ENCODE results near the gene YAF2. TPM values are rescaled to one million over a fixed set of nuclear protein-coding genes. Genes with fewer than 3 reads are reported as not detected.
"Not testable (repeated sequence)": the region's sequence is repeated elsewhere in the genome, so short reads cannot be mapped to it uniquely, and the experiment has no call there.

The YAF2 gene
- total RNA-seq, 4 donors from 2014 or later: 10.8 to 69.7 (median 28.5) TPM

- H3K27me3 ChIP-seq: no peaks in the 10 kb centered on the region
- H3K36me3 ChIP-seq: no peaks in the 10 kb centered on the region
- H3K4me3 ChIP-seq: peak overlapping the region; percentile 88 to 95
- DNase-seq: peak; percentile 62 to 64
- H3K27ac ChIP-seq: peak overlapping the region; percentile 96 to 97
- H3K9me3 ChIP-seq: no peaks in the 10 kb centered on the region
- TF ChIP-seq POLR2A (IDR thresholded peaks at IDR 0.05): no peak
- TF ChIP-seq CTCF (IDR thresholded peaks at IDR 0.05): peak in 3 of 4 experiments; percentile 18 to 58 (median 39)
- H3K4me1 ChIP-seq: no peaks in the 10 kb centered on the region
- intact Hi-C loops (cut with DNase I; ENCODE audit: low total_unique reads): no loop called here
Observed at GRCh38 chr12:42237052-42237852, 796 bp downstream of the YAF2 start.

- H3K27ac ChIP-seq: peak overlapping the region; percentile 96 to 97
- H3K27me3 ChIP-seq: no peaks in the 10 kb centered on the region
- H3K9me3 ChIP-seq: no peaks in the 10 kb centered on the region
- H3K36me3 ChIP-seq: no peaks in the 10 kb centered on the region
- no peak overlapping the region for H3K4me3 ChIP-seq
- TF ChIP-seq POLR2A (IDR thresholded peaks at IDR 0.05): no peak
- TF ChIP-seq CTCF (IDR thresholded peaks at IDR 0.05): no peak
- intact Hi-C loops (cut with DNase I; ENCODE audit: low total_unique reads): no loop called here
- no peaks in the 10 kb centered on the region for H3K4me1 ChIP-seq
- no peak for DNase-seq
Observed at GRCh38 chr12:42236017-42236416, 2.0 kb downstream of the YAF2 start.

DNA sequence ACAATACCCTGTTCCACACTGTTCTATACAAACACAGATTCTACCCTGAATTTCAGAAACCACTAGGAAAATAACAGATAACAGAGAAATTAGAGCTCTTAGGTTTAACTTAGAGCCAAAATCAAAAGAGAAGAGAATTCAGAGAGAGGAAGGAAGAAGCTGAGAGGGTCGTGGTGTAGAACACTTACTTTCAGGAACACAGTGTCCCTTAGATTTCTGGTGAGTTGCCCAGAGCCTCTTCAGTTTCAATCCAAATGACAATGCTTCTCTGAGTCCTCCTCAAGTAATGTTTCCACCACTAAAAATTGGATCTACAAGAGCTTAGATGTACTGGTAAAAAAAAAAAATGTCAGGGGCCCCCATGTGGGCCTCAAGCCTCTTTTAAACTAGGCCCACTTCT is 2.6 kb downstream of the YAF2 start:
- DNase-seq: peak; percentile 26 to 40
- Histone ChIP-seq H3K27ac (peak overlapping the region; percentile 96 to 97), H3K9me3 (no peaks in the 10 kb centered on the region), H3K4me3 (no peak overlapping the region), H3K4me1 (no peaks in the 10 kb centered on the region), H3K36me3 (no peaks in the 10 kb centered on the region), H3K27me3 (no peaks in the 10 kb centered on the region)
- intact Hi-C loops (cut with DNase I; ENCODE audit: low total_unique reads): no loop called here
- TF ChIP-seq POLR2A (IDR thresholded peaks at IDR 0.05) (no peak), CTCF (IDR thresholded peaks at IDR 0.05) (no peak)

GRCh38 chr12:42234970-42235369 is 3.1 kb downstream of the YAF2 start:
- Histone ChIP-seq H3K27me3 (no peaks in the 10 kb centered on the region), H3K36me3 (no peaks in the 10 kb centered on the region), H3K4me1 (no peaks in the 10 kb centered on the region), H3K4me3 (no peak overlapping the region), H3K27ac (peak overlapping the region; percentile 96 to 97), H3K9me3 (no peaks in the 10 kb centered on the region)
- DNase-seq: peak; percentile 27 to 51
- no peak for TF ChIP-seq CTCF (IDR thresholded peaks at IDR 0.05)
- no peak for TF ChIP-seq POLR2A (IDR thresholded peaks at IDR 0.05)
- intact Hi-C loops (cut with DNase I; ENCODE audit: low total_unique reads): no loop called here

GRCh38 chr12:42227525-42227924 is 10.5 kb downstream of the YAF2 start:
- H3K4me1 ChIP-seq; H3K27me3 ChIP-seq; H3K4me3 ChIP-seq; intact Hi-C loops (cut with DNase I; ENCODE audit: low total_unique reads); H3K27ac ChIP-seq; DNase-seq; H3K9me3 ChIP-seq; H3K36me3 ChIP-seq: not testable (repeated sequence)

DNA sequence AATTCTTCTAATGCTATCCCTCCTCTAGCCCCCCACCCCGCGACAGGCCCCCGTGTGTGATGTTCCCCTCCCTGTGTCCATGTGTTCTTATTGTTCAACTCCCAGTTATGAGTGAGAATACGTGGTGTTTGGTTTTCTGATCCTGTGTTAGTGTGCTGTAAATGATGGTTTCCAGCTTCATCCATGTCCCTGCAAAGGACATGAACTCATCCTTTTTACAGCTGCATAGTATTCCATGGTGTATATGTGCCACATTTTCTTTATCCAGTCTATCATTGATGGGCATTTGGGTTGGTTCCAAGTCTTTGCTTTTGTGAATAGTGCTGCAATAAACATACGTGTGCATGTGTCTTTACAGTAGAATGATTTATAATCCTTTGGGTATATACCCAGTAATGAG is 13.5 kb downstream of the YAF2 start:
- intact Hi-C loops (cut with DNase I; ENCODE audit: low total_unique reads); DNase-seq; H3K9me3 ChIP-seq: not testable (repeated sequence)

More for the DNA sequence above, 13.5 kb downstream of the YAF2 start:
- not testable (repeated sequence) for H3K27ac ChIP-seq, H3K4me1 ChIP-seq, H3K36me3 ChIP-seq, H3K4me3 ChIP-seq, H3K27me3 ChIP-seq
